Tibial artery (tissue), 4 donors: ENCODE data around the gene VENTX.

ENCODE experiments used
- DNase-seq, 2 donors: peaks; one replicate each; pipeline ENCODE4 v3.0.0-alpha.2; 2019
- H3K27ac ChIP-seq, 2 donors: fragments of 200-600 bp; sonication (generic) in 1 of 2; 1 replicate in 1 of 2; 2 replicates in 1 of 2; pipeline ENCODE4 v1.5.1; 2018 to 2019; ENCODE audit warnings: mild to moderate bottlenecking in 1 of 2
- H3K27me3 ChIP-seq, 2 donors: fragments of 200-600 bp; sonication (generic) in 1 of 2; one replicate each; pipeline versions ENCODE4 v1.5.1 to v1.6.0; 2016 to 2019
- H3K36me3 ChIP-seq, 3 donors: fragments of 200-600 bp; sonication (generic) in 2 of 3; one replicate each; pipeline ENCODE4 v1.5.1; 2016 to 2019; ENCODE audit warnings: mild to moderate bottlenecking in 2 of 3
- H3K4me1 ChIP-seq, 4 donors: fragments of 200-600 bp; sonication (generic) in 2 of 4; 1 replicate in 3 of 4; 2 replicates in 1 of 4; pipeline ENCODE4 v1.5.1; 2016 to 2019
- H3K4me3 ChIP-seq, 2 donors: fragments of 200-600 bp; sonication (generic) in 1 of 2; 1 replicate in 1 of 2; 2 replicates in 1 of 2; pipeline ENCODE4 v1.5.1; 2018 to 2019; ENCODE audit warnings: mild to moderate bottlenecking in 2 of 2
- H3K9me3 ChIP-seq, 3 donors: fragments of 200-600 bp; sonication (generic) in 1 of 3; one replicate each; pipeline ENCODE4 v1.5.1; 2016 to 2019
- intact Hi-C: fragments of 100-400 bp; cut with DNase I; formaldehyde crosslinking; loops from one replicate; pipeline ENCODE4 v1.15.0; 2023; ENCODE audit warnings: low total_unique reads
- TF ChIP-seq, protein P1 (sequence below), 2 experiments: fragments of 200-600 bp in 1 of 2; fragments of 450-650 bp in 1 of 2; IDR thresholded peaks; one replicate each; pipeline ENCODE4 v1.5.1; 2017 to 2019; ENCODE audit warnings: antibody characterized with exemption in 2 of 2, mild to moderate bottlenecking in 1 of 2, moderate library complexity in 1 of 2

Gene VENTX

DNA sequence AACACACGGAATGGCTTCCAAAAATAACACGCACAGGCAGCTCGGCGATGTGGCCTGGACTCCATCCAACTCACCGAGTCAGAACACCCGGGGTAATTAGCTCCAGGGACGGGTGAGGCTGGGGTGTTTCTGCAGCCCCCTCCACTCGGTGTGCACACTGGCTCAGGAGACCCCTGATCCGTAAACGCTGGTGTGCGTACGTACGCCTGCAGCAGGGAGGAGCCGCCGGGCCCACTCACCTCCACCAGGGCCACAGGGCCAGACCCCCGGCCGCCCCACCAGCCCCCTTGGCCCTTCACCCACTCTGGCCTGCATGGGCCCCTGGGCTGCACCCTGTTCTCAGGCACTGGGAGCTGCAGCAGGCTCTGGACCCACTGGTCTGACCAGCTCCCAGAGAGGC, 30.0 kb upstream of the VENTX start:
- Histone ChIP-seq H3K4me1 (no peaks in the 10 kb centered on the region), H3K4me3 (no peak overlapping the region), H3K27ac (no peak overlapping the region), H3K36me3 (no peaks in the 10 kb centered on the region), H3K9me3 (no peaks in the 10 kb centered on the region), H3K27me3 (peaks cover 0 to 20% of the 10 kb centered on the region in 2 donors)
- DNase-seq: no peak
- TF ChIP-seq, protein P1, sequence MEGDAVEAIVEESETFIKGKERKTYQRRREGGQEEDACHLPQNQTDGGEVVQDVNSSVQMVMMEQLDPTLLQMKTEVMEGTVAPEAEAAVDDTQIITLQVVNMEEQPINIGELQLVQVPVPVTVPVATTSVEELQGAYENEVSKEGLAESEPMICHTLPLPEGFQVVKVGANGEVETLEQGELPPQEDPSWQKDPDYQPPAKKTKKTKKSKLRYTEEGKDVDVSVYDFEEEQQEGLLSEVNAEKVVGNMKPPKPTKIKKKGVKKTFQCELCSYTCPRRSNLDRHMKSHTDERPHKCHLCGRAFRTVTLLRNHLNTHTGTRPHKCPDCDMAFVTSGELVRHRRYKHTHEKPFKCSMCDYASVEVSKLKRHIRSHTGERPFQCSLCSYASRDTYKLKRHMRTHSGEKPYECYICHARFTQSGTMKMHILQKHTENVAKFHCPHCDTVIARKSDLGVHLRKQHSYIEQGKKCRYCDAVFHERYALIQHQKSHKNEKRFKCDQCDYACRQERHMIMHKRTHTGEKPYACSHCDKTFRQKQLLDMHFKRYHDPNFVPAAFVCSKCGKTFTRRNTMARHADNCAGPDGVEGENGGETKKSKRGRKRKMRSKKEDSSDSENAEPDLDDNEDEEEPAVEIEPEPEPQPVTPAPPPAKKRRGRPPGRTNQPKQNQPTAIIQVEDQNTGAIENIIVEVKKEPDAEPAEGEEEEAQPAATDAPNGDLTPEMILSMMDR (IDR thresholded peaks at IDR 0.05): no peak
- intact Hi-C loops: no loop called here

DNA sequence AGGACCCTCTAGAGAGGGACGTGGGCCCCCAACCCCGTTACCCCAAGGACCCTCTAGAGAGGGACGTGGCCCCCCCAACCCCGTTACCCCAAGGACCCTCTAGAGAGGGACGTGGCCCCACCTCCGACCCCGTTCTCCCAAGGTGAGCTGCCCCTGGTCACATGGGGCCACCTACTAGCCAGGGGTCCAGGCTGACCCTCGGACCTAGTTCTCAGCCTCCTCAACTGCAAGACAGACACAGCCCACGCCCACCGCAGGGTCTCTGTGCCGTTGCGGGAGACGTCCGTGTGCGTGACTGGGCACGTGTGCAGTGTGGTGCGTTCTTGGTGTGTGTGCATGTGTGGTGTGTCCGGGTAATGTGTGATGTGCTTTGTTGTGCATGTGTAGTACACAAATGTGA, 29.2 kb upstream of the VENTX start:
- TF ChIP-seq, protein P1 (IDR thresholded peaks at IDR 0.05): no peak
- H3K27me3 ChIP-seq: peaks cover 0 to 29% of the 10 kb centered on the region in 2 donors
- no peak overlapping the region for H3K4me3 ChIP-seq
- intact Hi-C loops: no loop called here
- DNase-seq: no peak
- H3K36me3 ChIP-seq: no peaks in the 10 kb centered on the region
- no peaks in the 10 kb centered on the region for H3K9me3 ChIP-seq
- H3K27ac ChIP-seq: no peak overlapping the region
- H3K4me1 ChIP-seq: no peaks in the 10 kb centered on the region

DNA sequence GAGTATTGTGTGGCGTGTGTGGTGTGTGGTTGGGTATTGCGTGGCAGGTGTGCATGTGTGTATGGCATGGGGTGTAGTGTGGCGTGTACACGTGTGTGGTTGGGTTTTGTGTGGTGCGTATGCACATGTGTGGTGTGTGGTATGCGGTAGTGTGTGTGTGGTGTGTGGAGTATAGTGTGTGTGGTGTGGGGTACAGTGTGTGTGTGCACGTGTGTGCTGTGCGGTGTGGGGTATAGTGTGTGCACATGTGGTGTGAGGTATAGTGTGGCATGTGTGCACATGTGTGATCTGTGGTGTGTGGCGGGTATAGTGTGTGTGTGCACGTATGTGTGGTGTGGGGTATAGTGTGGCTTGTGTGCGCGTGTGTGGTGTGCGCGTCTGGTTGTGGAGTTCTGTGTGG, 28.5 kb upstream of the VENTX start:
- no peak overlapping the region for H3K4me3 ChIP-seq
- H3K4me1 ChIP-seq: no peaks in the 10 kb centered on the region
- H3K36me3 ChIP-seq: no peaks in the 10 kb centered on the region
- TF ChIP-seq, protein P1 (IDR thresholded peaks at IDR 0.05): no peak
- peaks cover 0 to 35% of the 10 kb centered on the region in 2 donors for H3K27me3 ChIP-seq
- no peak for DNase-seq
- intact Hi-C loops: no loop called here
- H3K27ac ChIP-seq: no peak overlapping the region
- H3K9me3 ChIP-seq: no peaks in the 10 kb centered on the region

DNA sequence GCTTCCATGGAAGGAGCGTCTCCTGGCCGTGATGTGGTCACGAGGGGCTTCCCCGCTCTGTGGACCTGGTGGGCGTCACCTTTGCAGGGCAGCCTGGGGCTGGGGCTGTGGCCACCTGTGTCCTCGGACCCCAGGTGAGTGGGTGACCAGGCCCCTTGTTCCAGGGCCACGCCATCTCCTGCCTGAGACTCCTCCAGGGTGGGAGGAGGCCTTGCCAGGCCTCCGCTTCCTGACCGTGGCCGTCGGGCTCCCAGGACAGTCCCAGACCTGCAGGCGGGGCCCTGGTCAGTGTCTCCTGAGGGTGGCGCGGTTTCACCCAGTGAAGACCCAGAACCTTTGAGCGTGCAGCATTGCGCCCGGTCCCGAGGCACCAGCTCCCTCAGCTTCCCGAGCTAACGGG, 28.0 kb upstream of the VENTX start:
- TF ChIP-seq, protein P1 (IDR thresholded peaks at IDR 0.05): no peak
- DNase-seq: no peak
- Histone ChIP-seq H3K4me3 (no peak overlapping the region), H3K27ac (no peak overlapping the region), H3K36me3 (no peaks in the 10 kb centered on the region), H3K4me1 (no peaks in the 10 kb centered on the region), H3K9me3 (no peaks in the 10 kb centered on the region), H3K27me3 (peaks cover 0 to 40% of the 10 kb centered on the region in 2 donors)
- intact Hi-C loops: no loop called here

DNA sequence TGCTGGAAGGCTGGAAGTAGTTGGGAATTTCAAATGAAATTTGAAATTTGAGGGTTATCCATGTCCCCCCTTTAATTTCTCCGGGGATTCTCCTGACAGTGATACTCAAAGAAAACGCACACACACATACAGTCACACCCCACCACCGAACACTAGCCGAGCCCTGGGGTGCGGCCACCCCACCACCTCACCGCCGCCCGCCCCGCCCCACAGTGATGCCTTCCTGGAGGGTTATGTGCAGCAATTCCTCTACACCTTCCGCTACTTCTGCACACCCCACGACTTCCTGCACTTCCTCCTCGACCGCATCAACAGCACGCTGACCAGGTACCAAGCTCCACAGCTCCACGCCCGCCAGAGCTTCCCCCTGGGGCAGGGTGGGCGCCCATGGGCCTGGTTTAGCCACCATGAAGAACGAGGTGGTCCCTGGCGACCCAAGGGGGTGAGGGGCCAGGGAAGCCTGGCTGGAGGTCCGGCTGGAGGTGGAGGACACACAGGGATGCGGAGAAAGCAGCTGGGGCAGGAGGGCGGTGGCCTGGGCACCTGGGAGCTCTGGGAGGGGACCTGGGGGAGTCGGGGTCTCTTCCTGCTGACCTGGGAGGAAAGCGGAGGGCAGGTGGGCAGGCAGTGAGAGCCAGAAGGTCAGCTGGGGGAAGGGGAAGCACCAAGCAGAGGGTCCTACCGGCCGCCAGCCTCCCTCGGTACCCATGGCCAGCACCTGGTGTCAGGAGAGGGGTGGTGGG, 27.1 kb upstream of the VENTX start:
- no peak for DNase-seq
- H3K36me3 ChIP-seq: no peaks in the 10 kb centered on the region

More for the DNA sequence above, 27.1 kb upstream of the VENTX start:
- Histone ChIP-seq H3K4me1 (no peaks in the 10 kb centered on the region), H3K9me3 (no peaks in the 10 kb centered on the region), H3K4me3 (no peak overlapping the region), H3K27me3 (peaks cover 0 to 45% of the 10 kb centered on the region in 2 donors), H3K27ac (no peak overlapping the region)
- TF ChIP-seq, protein P1 (IDR thresholded peaks at IDR 0.05): no peak
- intact Hi-C loops: no loop called here
